ENCODE measurements around the gene GAB1.

GAB1 gene

GRCh38 chr4:143473334-143474126, 136.9 kb downstream of the GAB1 start:
- H3K4me3 ChIP-seq (ENCODE audit: low read depth, low read length) = no peak overlapping the region
- no peak for DNase-seq (ENCODE audit: low read depth)
- no peak for TF ChIP-seq CTCF (conservative IDR thresholded peaks at IDR 0.05; ENCODE audit: low read depth, low read length)

GRCh38 chr4:143477487-143477886, 140.8 kb downstream of the GAB1 start:
- no peak for TF ChIP-seq CTCF (conservative IDR thresholded peaks at IDR 0.05; ENCODE audit: low read depth, low read length)
- no peak for DNase-seq (ENCODE audit: low read depth)
- H3K4me3 ChIP-seq (ENCODE audit: low read depth, low read length) = no peak overlapping the region

GRCh38 chr4:143481361-143481760, 144.7 kb downstream of the GAB1 start:
- no peak for TF ChIP-seq CTCF (conservative IDR thresholded peaks at IDR 0.05; ENCODE audit: low read depth, low read length)
- no peak overlapping the region for H3K4me3 ChIP-seq (ENCODE audit: low read depth, low read length)
- no peak for DNase-seq (ENCODE audit: low read depth)

GRCh38 chr4:143482840-143483239, 146.2 kb downstream of the GAB1 start:
- no peak overlapping the region for H3K4me3 ChIP-seq (ENCODE audit: low read depth, low read length)
- DNase-seq (ENCODE audit: low read depth) = peak; percentile 82
- TF ChIP-seq CTCF (conservative IDR thresholded peaks at IDR 0.05; ENCODE audit: low read depth, low read length) = peak; percentile 71

GRCh38 chr4:143486314-143486713, 149.6 kb downstream of the GAB1 start:
- TF ChIP-seq CTCF (conservative IDR thresholded peaks at IDR 0.05; ENCODE audit: low read depth, low read length) = no peak
- H3K4me3 ChIP-seq (ENCODE audit: low read depth, low read length) = no peak overlapping the region
- DNase-seq (ENCODE audit: low read depth) = no peak

- DNase-seq (ENCODE audit: low read depth) = no peak
- no peak for TF ChIP-seq CTCF (conservative IDR thresholded peaks at IDR 0.05; ENCODE audit: low read depth, low read length)
- no peak overlapping the region for H3K4me3 ChIP-seq (ENCODE audit: low read depth, low read length)
Observed at GRCh38 chr4:143488687-143489086, 152.0 kb downstream of the GAB1 start.

GRCh38 chr4:143489106-143489505, 152.4 kb downstream of the GAB1 start:
- TF ChIP-seq CTCF (conservative IDR thresholded peaks at IDR 0.05; ENCODE audit: low read depth, low read length) = no peak
- DNase-seq (ENCODE audit: low read depth) = peak; percentile 14
- H3K4me3 ChIP-seq (ENCODE audit: low read depth, low read length) = no peak overlapping the region

All from choroid plexus epithelial cell (primary cell).